Measurements from ENCODE around the gene KRT4. TPM values are rescaled to one million over a fixed set of nuclear protein-coding genes. Genes with fewer than 3 reads are reported as not detected.

Gene KRT4
- total and polyA plus RNA-seq, 10 donors, result 0.37 to 3.4 (median 0.97) TPM; not detected in 6

DNA sequence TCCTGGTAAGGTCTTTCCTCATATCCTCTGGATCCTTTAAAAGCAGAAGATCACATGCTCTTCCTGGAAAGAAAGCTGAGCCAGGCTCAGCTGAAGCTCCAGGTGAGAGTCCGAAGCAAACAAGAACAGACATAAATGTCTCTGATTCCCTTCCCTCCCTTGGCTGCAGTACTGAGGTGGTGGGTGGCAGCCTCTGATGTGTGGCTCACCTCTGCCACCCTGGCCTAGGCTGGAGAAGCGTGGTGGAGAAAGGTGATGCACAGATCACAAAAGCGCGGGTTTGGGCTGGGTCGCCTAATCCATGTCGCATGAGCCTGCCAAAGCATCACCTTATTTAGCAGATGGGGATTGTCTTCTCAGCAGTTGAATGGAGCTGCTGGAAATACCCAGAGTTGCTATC lies 34.0 kb downstream of the KRT4 start:
- H3K4me3 ChIP-seq, result no peak overlapping the region
- no peak overlapping the region for H3K27ac ChIP-seq
- no peaks in the 10 kb centered on the region for H3K4me1 ChIP-seq
- peaks cover 0 to 18% (median 0%) of the 10 kb centered on the region in 7 donors for H3K27me3 ChIP-seq (replicated peaks in 1 of 7)
- intact Hi-C loops (cut with DNase I; ENCODE audit: low total_unique reads), result no loop called here
- H3K36me3 ChIP-seq, result no peaks in the 10 kb centered on the region
- DNase-seq, result no peak
- TF ChIP-seq POLR2A (IDR thresholded peaks at IDR 0.05), result no peak
- TF ChIP-seq, protein P1, sequence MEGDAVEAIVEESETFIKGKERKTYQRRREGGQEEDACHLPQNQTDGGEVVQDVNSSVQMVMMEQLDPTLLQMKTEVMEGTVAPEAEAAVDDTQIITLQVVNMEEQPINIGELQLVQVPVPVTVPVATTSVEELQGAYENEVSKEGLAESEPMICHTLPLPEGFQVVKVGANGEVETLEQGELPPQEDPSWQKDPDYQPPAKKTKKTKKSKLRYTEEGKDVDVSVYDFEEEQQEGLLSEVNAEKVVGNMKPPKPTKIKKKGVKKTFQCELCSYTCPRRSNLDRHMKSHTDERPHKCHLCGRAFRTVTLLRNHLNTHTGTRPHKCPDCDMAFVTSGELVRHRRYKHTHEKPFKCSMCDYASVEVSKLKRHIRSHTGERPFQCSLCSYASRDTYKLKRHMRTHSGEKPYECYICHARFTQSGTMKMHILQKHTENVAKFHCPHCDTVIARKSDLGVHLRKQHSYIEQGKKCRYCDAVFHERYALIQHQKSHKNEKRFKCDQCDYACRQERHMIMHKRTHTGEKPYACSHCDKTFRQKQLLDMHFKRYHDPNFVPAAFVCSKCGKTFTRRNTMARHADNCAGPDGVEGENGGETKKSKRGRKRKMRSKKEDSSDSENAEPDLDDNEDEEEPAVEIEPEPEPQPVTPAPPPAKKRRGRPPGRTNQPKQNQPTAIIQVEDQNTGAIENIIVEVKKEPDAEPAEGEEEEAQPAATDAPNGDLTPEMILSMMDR (IDR thresholded peaks at IDR 0.05 in 8 of 11, conservative IDR thresholded peaks at IDR 0.05 in 3 of 11), result no peak
- no peak for TF ChIP-seq POLR2AphosphoS5 (IDR thresholded peaks at IDR 0.05)
- H3K9me3 ChIP-seq, result no peaks in the 10 kb centered on the region
- 85 to 95% (median 93%) methylated on average over 6 of the region's 6 CpGs for WGBS, 5 donors

DNA sequence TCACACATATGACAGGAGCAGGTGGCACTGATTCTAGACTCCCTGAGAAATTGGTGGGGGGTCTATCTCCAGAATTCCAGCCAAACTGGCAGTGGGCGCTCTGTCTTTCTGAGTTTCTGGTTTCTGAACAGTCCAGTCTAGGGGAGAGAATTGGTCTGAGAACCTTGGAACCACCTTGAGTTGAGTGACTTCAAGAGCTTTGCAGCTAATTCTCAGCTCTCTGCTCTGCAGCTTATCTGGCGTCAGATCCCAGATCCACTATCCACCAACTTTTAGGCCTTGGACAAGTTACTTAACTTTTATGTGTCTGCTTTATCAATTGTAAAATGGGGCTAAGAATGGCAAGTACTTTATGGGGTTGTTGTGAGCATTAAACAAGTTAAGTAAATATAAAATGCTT lies 35.1 kb downstream of the KRT4 start:
- 87 to 96% (median 90%) methylated on average over 2 of the region's 2 CpGs for WGBS, 5 donors
- no peaks in the 10 kb centered on the region for H3K9me3 ChIP-seq
- H3K4me3 ChIP-seq, result no peak overlapping the region
- intact Hi-C loops (cut with DNase I; ENCODE audit: low total_unique reads), result no loop called here
- H3K36me3 ChIP-seq, result no peaks in the 10 kb centered on the region
- H3K27ac ChIP-seq, result no peak overlapping the region
- TF ChIP-seq, protein P1 (IDR thresholded peaks at IDR 0.05 in 8 of 11, conservative IDR thresholded peaks at IDR 0.05 in 3 of 11), result no peak
- TF ChIP-seq POLR2A (IDR thresholded peaks at IDR 0.05) (no peak), POLR2AphosphoS5 (IDR thresholded peaks at IDR 0.05) (no peak)
- DNase-seq, result no peak
- no peaks in the 10 kb centered on the region for H3K4me1 ChIP-seq
- peaks cover 0 to 26% (median 0%) of the 10 kb centered on the region in 7 donors for H3K27me3 ChIP-seq (replicated peaks in 1 of 7)

DNA sequence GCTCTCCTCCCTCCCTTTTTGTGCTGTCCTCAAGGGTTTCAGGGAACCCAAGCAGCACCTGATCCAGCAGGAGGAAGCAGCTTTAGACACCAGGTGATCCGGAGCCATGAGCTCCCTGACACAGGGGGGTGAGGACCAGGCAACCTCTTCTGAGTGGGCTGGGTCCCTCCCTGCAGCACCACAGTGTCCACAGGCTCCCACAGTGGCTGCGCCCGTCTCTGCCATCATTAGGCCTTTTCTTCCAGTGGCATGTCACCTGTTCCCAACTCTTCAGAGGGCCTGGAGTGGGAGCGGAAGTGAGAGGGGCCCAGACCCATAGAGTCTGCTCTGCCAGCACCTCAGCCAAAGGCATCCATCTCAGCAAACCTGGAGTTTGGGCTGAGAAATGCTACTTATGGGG lies 36.4 kb downstream of the KRT4 start:
- no peak for DNase-seq
- H3K27ac ChIP-seq, result no peak overlapping the region
- intact Hi-C loops (cut with DNase I; ENCODE audit: low total_unique reads), result no loop called here
- H3K4me3 ChIP-seq, result no peak overlapping the region
- H3K4me1 ChIP-seq, result no peaks in the 10 kb centered on the region
- peaks cover 0 to 26% (median 0%) of the 10 kb centered on the region in 7 donors for H3K27me3 ChIP-seq (replicated peaks in 1 of 7)
- TF ChIP-seq, protein P1 (IDR thresholded peaks at IDR 0.05 in 8 of 11, conservative IDR thresholded peaks at IDR 0.05 in 3 of 11), result no peak
- TF ChIP-seq POLR2AphosphoS5 (IDR thresholded peaks at IDR 0.05) (no peak), POLR2A (IDR thresholded peaks at IDR 0.05) (no peak)
- H3K9me3 ChIP-seq, result no peaks in the 10 kb centered on the region
- 85 to 95% (median 89%) methylated on average over 4 of the region's 4 CpGs for WGBS, 5 donors
- H3K36me3 ChIP-seq, result no peaks in the 10 kb centered on the region

DNA sequence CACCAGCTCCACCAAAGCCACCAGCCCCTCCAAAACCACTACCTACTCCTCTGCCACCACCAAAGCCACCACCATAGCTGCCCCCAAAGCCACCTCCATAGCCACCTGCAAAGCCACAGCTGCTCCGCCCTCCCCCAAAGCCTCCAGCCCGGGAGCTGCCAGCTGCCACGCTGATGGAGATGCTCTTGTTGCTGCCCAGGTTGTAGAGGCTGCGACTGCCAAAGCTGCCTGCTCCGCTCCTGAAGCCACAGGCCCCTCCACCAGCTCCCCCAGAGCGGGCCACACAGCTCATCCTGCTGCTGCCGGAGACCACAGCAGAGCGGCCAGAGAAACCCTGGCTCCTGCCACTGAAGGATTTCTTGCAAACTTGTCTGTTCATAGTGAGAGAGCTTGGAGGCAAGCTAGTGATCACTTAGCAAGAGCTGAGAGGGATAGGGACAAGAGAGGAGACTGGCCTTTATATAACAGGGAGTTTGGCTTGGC lies 37.0 kb downstream of the KRT4 start, which contains the start of gene KRT76:
Gene KRT76 (minus strand): TSS at position 433 of the 483 bp plus-strand sequence. CDS start 54 bp downstream, at position 379.
- H3K36me3 ChIP-seq, result no peaks in the 10 kb centered on the region
- H3K4me3 ChIP-seq, result no peak within 1 kb of the TSS
- H3K27me3 ChIP-seq (replicated peaks in 1 of 7), result peaks cover 0 to 26% (median 0%) of the 10 kb centered on the region in 7 donors
- intact Hi-C loops (cut with DNase I; ENCODE audit: low total_unique reads), result no loop called here
- H3K4me1 ChIP-seq, result no peaks in the 10 kb centered on the region
- DNase-seq, result no peak
- H3K27ac ChIP-seq, result no peak within 1 kb of the TSS
- TF ChIP-seq POLR2A (IDR thresholded peaks at IDR 0.05) (no peak), POLR2AphosphoS5 (IDR thresholded peaks at IDR 0.05) (no peak)
- TF ChIP-seq, protein P1 (IDR thresholded peaks at IDR 0.05 in 8 of 11, conservative IDR thresholded peaks at IDR 0.05 in 3 of 11), result no peak
- WGBS, 5 donors, result 81 to 87% (median 84%) methylated on average over 6 to 8 of the region's 8 CpGs
- no peaks in the 10 kb centered on the region for H3K9me3 ChIP-seq
